GM12891 (cell line): ENCODE results near the gene SLC46A3.

Experiments
- POLR2A ChIP-seq: IDR thresholded peaks from 2 replicates; pipeline ENCODE4 v1.6.1; 2011; ENCODE audit warnings: low read depth, low read length, control low read depth
- POLR2AphosphoS5 ChIP-seq: IDR thresholded peaks from 2 replicates; pipeline ENCODE4 v1.6.1; 2011; ENCODE audit warnings: low read depth, low read length, control low read depth
- POU2F2 ChIP-seq: IDR thresholded peaks from 2 replicates; pipeline ENCODE4 v1.6.1; 2011; ENCODE audit warnings: low read depth, mild to moderate bottlenecking, control low read depth, low read length, moderate library complexity
- SPI1 ChIP-seq: IDR thresholded peaks from 2 replicates; pipeline ENCODE4 v1.6.1; 2011; ENCODE audit warnings: low read depth, low read length, control low read depth
- TAF1 ChIP-seq: IDR thresholded peaks from 2 replicates; pipeline ENCODE4 v1.6.1; 2011; ENCODE audit warnings: low read depth, low read length, control low read depth

DNA sequence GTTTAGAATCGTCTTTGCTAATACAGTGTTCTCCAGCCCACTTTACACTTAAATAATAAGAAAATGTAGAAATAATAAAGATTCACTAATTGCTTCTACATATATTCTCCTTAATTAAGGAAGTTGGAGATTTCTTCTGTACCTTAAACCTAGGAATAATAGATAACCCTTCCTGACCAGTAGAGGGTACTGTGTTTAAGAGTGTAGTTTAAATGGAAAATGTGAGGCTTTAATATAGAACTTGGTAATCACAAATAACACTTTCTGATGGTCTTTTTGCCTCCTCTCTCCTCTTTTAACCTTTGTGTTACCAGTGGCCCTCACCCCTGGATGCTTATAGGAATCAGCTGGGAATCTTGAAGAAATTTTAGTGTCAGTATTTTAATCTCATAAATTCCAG lies 39.1 kb downstream of the SLC46A3 start:
- TF ChIP-seq SPI1, result no peak
- no peak for TF ChIP-seq POLR2A
- no peak for TF ChIP-seq POLR2AphosphoS5
- TF ChIP-seq POU2F2, result no peak
- no peak for TF ChIP-seq TAF1
